Left renal cortex interstitium (tissue), 4 donors: Measurements from ENCODE around the gene ARHGAP12. TPM values are rescaled to one million over a fixed set of nuclear protein-coding genes. Genes with fewer than 3 reads are reported as not detected.
"Not testable (repeated sequence)": the region's sequence is repeated elsewhere in the genome, so short reads cannot be mapped to it uniquely, and the experiment has no call there.

Source experiments
- DNase-seq, 4 donors: peaks; one replicate each; pipeline ENCODE4 v3.0.0-alpha.2; 2013; ENCODE audit warnings: low read depth in 4 of 4, low spot score in 2 of 4, missing footprints in 1 of 4
- polyA plus RNA-seq, 4 donors: library from polyadenylated mRNA; unstranded; fragments of 120-200 nt; gene quantifications; one replicate each; pipeline ENCODE4 v1.2.1, GENCODE V29; 2013; ENCODE audit not compliant: insufficient read length in 4 of 4

ARHGAP12 gene
- polyA plus RNA-seq, 4 donors, result 26.5 to 51.6 (median 33.5) TPM

DNA sequence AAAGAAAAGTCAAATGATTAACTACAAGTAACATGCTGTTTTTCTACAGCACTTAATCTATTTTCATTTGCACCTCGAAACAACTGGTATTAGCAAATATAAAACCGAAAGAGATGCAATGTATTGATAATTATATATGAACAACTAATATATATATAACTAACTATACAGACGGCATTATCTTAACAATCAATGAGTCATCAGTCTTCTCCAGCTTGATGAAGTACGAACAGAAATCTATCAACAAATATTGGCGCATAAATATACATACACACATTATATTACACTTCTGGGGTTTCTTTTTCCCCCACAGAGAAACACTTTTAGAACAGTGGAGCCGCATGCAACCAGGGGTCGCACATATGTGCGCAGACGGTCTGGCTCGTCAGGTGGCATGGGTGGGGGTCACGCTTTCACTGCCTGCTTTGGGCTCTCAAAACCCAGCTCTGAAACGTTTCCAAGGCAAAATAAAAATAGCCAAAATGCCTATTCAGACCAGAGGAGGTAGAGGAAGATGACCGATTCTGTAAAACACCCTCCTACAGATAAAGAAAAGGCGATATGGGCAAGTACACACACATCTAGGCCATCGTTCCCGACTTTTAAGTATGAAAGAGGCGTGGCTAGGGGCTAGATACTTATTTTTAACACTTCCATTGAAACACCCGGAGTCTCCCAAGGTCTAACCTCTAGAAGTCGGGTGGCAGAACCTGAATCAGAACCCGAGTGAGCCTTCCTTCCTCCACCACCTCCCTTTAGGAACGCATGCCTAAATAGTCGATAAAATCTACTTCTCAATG, 1.7 kb downstream of the ARHGAP12 start:
- peak in 1 of 4 donors; percentile 13 for DNase-seq

GRCh38 chr10:31926160-31926559, 2.5 kb downstream of the ARHGAP12 start:
- no peak for DNase-seq

- DNase-seq, result no peak
Measured at GRCh38 chr10:31924833-31925232, 3.8 kb downstream of the ARHGAP12 start.

DNA sequence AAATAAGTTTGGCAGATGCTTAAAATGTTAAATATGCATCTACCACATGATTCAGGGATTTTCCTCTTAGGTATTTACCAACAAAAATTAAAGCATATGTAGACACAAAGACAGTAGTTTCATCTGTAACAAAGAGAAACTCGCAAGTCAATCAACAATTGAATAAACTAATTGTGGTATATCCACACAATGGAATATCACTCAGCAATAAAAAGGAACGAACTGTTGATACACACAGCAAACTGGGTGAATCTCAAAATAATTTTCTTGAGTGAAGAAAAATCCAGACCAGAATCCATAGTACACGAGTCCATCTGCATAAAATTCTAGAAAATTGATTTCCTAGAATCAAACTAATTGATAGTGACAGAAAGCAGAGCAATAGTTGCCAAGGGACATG, 5.2 kb downstream of the ARHGAP12 start:
- DNase-seq, result no peak

GRCh38 chr10:31921031-31921430, 7.6 kb downstream of the ARHGAP12 start:
- no peak for DNase-seq

DNA sequence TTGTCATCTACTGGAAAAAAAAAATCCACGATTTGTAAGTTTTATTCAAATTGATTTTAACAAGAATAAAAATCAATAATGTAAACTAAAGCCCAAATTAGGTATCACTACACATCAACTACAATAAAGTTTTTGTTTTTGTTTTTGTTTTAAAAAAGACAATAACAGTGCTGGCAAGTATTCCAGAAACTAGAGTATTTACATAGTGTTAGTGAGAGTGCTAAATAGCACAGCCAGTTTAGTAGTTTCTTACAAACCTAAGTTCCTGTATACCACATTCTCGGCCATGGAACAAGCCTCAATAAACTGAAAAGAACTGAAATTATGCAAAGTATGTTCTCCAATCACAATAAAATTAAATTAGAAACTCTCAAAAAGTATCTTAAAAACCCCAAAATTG, 8.1 kb downstream of the ARHGAP12 start:
- no peak for DNase-seq

GRCh38 chr10:31918671-31919409, 9.8 kb downstream of the ARHGAP12 start:
- DNase-seq, result no peak

GRCh38 chr10:31914370-31914769, 14.3 kb downstream of the ARHGAP12 start:
- DNase-seq, result no peak

DNA sequence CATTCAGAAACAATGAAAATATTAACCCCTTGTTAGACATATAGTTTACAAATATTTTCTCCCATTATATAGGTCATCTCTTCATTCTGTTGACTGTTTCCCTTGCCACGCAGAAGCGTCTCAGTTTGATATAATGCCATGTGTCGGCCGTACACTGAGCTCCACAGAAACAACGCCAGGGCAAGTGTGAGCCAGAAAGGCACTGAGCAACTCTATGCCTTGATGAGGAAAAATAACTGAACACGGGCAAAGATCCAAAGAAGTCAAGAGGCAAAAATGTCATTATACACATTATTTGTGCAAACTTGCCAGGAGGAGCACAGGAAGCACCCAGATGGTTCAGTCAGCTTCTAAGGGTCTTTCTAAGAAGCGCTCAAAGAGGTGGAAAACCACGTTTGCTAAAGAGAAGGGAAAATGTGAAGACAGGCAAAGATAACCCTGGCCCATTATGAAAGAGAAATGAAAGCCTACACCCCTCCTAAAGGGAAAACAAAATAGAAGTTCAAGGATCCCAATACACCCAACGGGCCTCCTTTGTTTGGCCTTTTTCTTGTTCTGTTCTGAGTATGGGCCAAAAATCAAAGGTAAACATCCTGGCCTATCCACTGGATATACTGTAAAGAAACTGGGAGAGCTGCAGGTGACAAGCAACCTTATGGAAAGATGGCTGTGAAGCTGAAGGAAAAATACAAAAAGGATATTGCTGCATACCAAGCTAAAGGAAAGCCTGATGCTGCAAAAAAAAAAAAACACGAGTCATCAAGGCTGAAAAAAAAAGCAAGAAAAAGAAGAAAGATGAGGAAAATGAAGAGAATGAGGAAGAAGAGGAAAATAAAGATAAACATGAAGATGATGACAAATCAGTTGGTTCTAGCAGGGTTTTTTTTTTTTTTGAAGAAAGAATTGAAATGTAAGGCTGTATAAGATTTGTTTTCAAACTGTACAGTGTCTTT, 15.5 kb downstream of the ARHGAP12 start:
- no peak for DNase-seq

- no peak for DNase-seq
Measured at GRCh38 chr10:31912289-31912688, 16.3 kb downstream of the ARHGAP12 start.

DNA sequence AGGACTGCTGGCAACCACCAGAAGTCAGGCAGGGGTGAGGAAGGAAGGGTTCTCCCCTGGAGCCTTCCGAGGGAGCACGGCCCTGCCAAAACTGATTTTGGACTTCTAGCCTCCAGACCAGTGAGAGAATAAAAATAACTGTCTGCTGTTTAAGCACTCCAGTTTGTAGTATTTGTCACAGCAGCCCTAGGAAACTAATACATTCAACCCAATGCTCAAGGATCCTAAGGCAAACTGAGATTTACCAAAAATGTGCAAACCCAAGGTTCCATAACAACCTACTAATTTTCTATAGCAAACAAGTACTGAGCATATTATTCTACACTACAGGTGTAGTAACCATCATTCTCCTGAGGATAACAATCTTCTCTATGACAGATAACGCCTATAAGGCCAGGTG, 18.6 kb downstream of the ARHGAP12 start:
- DNase-seq, result no peak

DNA sequence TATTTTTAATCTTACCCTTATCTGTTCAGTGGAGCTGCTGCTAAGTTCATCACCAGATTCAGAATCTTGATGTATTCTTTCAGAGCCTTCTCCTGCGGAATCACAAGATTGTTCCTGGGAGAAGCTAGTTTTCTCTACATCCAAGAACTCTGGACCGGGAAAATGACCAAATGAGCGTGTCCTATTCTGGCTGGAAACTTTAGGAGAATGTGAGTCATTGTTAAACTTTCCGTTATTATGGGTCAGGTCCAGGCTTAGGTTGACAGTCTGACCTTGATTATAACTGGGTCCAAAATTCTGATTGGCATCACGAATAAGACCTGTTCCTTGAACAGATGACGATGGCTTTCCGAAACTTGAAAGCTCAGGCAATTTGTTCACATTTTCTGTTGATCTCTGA, 20.5 kb downstream of the ARHGAP12 start:
- no peak for DNase-seq

DNA sequence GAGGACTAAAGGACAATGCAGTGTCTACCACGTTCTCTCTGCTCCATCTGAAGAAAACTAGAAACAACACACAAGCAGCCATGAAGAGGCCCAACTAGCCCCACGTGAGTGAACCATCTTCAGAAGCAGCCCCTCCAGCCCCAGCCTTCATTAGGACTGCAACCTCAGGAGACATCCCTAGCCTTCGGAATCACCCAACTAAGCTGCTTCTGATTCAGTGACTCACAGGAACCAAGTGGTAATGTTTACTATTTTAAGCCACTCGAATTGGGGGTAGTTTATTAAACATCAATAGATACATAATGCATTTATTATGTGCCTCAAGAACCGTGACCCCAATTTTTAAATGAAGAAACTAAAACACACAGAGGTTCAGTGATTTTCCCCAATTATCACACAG, 22.6 kb downstream of the ARHGAP12 start:
- DNase-seq, result no peak

DNA sequence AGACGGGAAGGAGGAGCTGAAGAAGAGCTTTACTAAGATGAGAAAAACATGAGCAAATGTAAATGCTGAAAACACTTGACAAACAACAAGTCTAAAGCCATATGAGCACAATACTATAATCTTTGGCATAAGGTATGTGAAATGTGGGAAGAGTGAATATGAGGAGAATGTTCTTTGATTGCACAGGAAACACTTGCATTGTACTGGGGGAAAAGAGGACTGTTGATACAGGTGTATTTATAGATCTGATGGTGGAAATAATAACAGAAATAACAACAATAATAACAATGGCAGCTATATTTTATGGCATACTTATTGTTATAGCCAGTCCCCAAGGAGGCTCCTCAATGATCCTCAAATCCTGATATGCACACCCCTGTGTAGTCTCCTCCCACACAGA, 23.0 kb downstream of the ARHGAP12 start:
- no peak for DNase-seq

GRCh38 chr10:31902625-31903024, 26.0 kb downstream of the ARHGAP12 start:
- DNase-seq, result no peak

DNA sequence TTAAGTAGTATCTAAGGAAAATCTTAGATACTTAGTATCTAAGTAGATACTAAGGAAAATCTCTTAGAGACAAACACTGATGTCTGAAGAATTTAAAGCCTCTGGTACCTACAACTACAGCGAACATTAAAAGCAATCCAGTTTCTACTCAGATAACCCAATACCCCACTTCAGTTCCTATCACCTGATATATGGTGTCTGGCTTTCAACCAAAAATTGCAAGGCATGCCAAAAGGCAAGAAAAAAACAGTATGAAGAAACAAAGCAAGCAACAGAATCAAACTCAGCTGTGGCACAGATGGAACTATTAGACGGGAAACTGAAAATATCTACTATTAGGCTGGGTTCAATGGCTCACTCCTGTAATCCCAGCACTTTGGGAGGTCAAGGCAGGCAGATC, 31.1 kb downstream of the ARHGAP12 start:
- DNase-seq, result no peak

- DNase-seq, result no peak
Measured at GRCh38 chr10:31896968-31897384, 31.7 kb downstream of the ARHGAP12 start.

DNA sequence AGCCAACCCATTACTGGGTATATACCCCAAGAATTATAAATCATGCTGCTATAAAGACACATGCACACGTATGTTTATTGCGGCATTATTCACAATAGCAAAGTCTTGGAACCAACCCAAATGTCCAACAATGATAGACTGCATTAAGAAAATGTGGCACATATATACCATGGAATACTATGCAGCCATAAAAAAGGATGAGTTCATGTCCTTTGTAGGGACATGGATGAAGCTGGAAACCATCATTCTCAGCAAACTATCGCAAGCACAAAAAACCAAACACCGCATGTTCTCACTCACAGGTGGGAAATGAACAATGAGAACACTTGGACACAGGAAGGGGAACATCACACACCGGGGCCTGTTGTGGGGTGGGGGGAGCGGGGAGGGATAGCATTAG, 32.9 kb downstream of the ARHGAP12 start:
- not testable (repeated sequence) for DNase-seq

GRCh38 chr10:31888442-31888841, 40.2 kb downstream of the ARHGAP12 start:
- no peak for DNase-seq

DNA sequence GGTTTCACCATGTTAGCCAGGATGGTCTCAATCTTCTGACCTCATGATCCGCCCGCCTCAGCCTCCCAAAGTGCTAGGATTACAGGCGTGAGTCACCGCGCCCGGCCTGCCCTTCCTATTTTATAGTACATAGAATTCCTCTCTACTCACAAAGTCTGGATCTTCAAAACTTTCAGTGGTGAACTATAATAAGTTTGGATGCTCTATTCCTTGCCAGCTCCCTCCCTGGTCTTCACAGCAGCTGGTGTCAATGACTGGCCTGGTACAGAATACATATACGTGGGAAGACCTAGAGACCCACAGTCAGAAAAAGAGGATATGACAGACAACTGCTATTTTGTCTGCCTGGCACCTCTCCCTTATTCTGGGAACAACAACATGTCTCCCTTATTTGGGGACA, 40.8 kb downstream of the ARHGAP12 start:
- no peak for DNase-seq

DNA sequence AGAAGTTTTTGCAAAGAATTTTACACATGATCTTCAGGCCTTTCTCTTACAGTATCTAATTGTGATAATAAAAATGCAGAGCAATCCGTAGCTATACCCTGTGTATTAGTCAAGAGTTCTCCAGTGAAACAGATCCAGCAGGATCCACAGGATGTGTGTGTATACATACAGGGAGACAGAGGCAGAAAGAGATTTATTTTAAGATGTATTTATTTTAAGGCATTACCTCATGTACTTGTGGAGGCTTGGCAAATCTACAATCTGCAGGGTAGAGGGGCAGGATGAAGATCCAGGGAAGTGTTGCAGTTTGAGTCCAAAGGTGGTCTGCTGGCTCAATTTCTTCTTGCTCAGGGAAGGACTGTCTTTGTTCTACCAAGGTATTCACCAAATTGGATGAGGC, 41.7 kb downstream of the ARHGAP12 start:
- DNase-seq, result no peak
